A204.1 (cell line): Measurements from ENCODE around the gene STXBP6.

Experiments used
- FAIRE-seq: peaks from 2 replicates; lab custom pipeline; 2012; peaks lifted over from hg19 to GRCh38; lab: Jason Lieb, UNC

STXBP6 gene

GRCh38 chr14:24885410-24885913, 164.5 kb downstream of the STXBP6 start:
- no peak for FAIRE-seq

- no peak for FAIRE-seq
Observed at GRCh38 chr14:24883576-24883975, 166.4 kb downstream of the STXBP6 start.

DNA sequence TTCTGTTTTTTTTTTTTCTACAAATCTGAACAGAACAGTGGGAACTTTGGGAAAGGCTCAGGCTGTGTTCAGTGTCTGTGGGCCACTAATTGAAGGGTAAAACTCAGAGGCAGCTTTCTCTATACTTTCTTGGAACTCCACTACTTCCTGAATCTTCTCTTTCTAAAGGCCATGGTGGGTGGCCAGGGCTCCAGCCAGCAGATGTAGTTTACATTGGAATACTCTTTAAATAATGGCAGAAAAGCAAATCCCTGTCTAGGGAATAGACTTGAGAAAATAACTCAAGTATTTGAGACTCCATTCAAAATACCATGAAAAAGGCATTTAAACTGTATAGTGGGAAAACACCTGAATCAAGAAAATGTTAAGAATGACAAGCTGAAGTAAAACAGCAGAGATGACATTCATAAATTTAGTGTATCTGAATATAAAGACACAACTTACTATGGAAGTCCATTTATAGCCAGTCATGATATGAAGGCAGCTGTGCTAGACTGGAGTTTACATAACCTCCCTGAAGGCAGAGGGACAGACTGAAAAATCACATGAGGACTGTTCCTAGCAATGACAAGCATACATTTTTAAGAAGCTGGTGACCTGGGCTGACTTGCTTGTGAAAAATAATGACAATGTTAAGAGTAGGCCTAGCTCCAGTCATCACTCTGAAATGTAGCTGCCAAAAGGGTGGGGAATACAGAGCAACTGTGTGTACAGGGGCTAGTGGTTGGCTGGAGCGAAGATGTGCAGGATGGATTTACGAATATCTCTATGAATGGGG, 168.6 kb downstream of the STXBP6 start:
- no peak for FAIRE-seq

- no peak for FAIRE-seq
Observed at GRCh38 chr14:24880689-24881088, 169.3 kb downstream of the STXBP6 start.

GRCh38 chr14:24879661-24880386, 170.1 kb downstream of the STXBP6 start:
- FAIRE-seq = no peak

DNA sequence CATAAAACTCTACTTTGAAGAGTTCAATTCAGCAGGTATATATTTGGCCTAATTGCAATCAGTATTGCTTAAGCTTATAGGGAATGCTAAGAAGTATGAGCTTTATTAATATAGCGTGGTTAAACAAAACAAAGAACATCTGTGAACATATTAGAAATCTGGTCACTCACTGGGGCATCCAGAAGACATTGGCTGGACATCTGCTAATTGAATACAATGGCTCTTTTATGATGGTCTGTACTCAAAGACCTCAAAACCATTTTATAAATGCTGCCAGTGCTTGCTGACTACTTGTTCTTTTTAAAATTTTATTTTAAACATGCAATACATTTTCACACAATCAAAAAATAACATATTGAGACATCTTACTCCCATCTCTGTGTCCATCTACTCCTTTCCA, 173.0 kb downstream of the STXBP6 start:
- FAIRE-seq = no peak

- no peak for FAIRE-seq
Observed at GRCh38 chr14:24875991-24876878, 173.7 kb downstream of the STXBP6 start.

DNA sequence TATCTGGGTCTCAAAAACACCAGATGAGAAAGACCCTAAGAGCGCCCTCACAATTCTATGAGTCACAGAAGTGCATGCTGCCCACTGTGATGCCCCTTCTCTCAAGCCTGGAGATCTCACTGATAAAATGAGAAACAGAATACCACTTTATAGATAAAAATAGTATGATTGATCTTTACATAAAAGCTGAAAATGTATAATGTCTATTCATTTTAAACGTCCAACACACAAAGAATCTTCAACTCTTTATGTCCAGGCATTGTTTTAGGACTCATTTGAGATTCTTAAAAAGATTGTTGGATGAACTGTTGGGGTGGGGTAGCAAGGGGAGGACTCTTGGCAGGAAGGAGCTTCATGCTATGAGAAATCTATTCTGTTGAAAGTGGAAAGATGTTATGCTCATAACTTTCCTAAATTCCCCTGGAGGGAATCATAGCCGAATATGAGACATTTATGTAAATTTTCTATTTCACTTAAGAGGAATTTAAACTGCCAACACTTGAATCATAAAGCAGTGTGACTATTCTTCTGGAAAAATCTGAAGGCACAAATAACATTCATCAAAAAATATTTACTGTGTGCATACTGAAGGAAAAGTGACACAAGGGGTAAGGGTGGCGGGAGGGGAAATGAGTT, 174.6 kb downstream of the STXBP6 start:
- FAIRE-seq = no peak

DNA sequence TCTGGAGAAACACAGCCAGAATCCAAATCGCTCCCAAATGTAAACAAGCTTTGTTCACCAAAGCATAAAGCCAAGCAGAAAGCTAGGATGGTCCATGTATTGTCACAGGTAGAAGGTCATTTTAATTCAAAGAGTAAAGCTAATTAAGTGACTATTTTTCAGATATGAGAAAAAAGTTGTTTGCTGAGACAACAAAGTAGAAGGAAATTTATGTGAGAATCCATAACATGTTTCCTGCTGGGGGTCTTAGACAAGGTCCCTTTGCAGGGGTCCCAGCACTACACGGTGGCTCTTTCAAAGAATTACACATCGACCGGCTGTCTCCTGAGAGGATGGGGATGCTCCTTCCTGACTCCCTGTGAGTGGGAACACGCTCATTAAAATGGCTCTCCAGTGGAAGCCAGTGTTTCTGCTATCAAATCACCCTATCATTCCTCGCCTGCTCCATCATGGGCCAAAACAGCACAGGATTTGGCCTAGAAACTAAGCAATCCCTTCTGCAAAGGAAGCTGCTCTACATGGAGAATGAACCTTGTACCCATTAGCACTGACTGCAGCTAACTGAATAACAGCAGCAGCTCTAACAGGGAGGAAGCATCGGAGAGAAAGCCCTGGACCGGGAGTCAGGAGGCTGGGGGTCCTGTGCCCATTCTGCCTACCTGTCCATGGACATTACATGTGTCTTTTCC, 175.3 kb downstream of the STXBP6 start:
- FAIRE-seq = no peak

DNA sequence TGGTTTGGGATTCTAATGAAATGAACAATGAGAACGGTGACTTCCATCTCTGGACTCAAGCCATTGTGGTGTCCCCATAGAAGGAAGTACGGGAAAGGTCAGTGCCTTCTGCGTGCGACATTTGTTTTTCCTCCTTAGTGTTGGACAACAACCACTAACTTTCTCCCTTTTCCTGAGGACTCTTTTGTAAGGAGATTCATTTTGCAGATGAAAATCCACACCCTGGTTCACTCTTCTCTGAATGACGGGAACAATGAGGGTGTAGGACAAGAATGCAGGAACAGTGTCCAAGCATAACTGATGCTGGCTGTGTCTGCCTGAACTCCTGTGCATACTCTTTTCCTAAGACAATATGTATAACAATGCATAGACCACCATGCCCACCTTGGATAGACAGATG, 176.4 kb downstream of the STXBP6 start:
- FAIRE-seq = no peak

DNA sequence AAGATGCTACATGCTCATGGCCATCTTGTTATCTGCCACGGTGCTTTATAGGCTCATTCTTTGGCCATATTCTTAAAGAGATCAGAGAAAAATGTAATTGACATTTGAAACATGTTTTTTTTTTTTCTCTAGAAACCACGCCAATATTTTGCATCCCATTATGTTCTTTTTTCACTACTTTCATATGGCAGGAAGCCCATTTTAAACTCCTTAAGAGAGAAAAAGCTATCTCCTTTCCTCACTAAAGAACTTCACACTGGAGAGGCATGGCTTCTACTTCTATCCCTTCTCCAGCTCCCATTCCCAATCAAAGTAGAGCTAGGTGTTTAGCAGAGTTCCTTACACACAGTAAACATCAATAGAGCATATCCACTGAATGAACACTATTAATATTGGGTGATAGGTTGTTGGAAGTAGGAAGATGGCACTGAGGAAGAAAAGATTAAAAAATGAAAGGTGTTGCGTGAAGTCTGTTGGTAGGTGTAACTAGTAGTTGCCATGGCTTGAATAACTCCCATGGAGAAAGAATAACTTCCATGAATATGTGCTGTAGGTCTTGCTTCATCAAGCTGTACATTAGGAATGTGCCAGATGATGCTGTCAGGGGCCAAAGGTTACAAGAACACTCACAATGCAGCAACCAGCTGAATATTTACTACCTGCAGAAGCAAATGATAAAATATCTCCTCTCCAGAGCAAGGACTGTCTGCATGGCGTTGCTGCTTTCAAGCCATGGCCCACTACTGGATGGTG, 178.8 kb downstream of the STXBP6 start:
- FAIRE-seq = no peak

GRCh38 chr14:24868389-24868788, 181.6 kb downstream of the STXBP6 start:
- no peak for FAIRE-seq

GRCh38 chr14:24866067-24866639, 183.8 kb downstream of the STXBP6 start:
- no peak for FAIRE-seq

GRCh38 chr14:24863968-24864684, 185.8 kb downstream of the STXBP6 start:
- FAIRE-seq = no peak

DNA sequence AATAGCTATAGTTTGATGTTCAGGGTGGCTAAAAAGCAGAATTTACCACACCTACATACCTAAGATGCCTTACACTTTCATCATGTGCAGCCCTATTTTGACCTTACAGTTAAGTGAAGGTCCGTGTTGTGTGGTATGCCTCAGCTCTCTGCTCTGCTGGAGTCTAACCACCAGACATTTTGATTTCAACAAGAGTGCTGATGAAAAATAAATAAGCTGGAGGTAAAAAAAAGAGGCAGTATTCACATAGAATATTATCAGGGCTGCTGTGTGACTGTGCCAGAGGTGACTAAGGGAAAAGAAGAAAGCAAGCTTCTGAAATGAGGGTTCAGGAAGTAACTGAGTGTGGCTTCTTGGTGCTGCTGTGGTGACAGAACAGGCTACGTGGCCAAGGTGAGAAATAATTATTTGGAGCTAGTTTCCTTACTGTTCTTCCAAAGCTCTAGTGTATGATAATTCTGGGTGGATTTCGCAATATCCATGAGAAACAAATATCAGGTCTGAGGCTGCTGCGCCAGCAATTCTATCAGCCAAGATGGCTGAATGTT, 188.8 kb downstream of the STXBP6 start:
- FAIRE-seq = no peak

GRCh38 chr14:24859559-24859958, 190.4 kb downstream of the STXBP6 start:
- FAIRE-seq = no peak

- no peak for FAIRE-seq
Observed at GRCh38 chr14:24858684-24859083, 191.3 kb downstream of the STXBP6 start.

DNA sequence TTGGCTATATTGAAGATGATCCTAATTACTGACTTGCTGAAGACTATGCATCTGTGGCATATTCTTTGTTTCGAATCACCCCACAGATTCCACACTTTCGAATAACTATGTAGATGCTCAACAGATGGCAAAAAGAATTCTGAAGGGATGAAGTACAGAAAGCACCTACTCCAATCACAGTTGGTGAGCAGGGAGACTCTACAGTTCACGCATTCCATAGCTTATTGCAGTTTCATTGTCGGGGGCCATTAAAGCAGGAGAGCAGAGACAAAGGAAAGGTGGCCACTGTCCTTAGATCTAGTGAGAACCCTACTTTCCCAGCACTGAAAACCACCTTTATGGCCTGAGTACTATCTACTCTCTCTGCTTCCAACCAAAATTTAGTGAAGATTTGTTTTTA, 191.9 kb downstream of the STXBP6 start:
- no peak for FAIRE-seq

DNA sequence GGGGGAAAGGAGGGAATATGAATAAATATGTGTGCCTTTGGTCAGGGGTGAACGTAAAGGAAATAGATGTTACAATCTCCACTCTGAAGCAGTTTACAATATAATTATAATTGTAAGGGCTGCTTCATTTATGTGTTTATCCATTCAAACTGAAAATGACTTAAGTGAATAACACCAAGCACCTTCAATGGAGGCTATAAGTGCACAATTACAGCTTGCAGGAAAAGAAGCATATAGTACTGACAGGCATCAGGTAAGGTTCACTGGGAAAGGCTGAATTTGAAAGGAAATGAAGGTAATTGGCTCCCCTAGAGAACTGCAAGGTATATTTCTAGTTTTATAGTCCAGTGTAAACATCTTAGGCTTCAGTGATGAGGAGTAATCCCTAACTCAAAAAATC, 192.7 kb downstream of the STXBP6 start:
- FAIRE-seq = no peak
